Measurements from ENCODE around the gene BIRC6. TPM values are rescaled to one million over a fixed set of nuclear protein-coding genes. Genes with fewer than 3 reads are reported as not detected.
A peak's percentile ranks its signal among the peaks of the same experiment; 100 is the strongest.

The BIRC6 gene
- total RNA-seq, 1 experiment from 2014 or later, result 96.7 TPM

DNA sequence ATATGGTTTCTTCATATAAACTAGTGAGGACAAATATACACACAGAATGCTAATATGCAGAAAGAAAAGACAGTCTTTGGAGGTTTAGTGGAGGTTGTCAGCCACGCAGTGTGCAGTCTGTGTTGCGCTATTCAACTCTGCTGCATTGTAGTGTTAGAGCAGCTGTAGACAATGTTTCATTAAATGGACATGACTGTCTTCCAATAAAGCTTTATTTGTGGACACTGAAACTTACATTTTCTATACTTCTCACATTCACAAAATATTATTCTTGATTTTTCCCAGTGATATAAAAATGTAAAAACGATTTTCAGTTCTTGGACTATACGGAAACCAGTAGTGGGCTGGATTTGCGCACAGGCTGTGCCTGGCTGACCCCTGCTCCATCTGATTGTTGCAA lies 284.4 kb downstream of the BIRC6 start:
- H3K36me3 ChIP-seq (ENCODE audit: control insufficient read depth, insufficient read depth, low read length), result no peaks in the 10 kb centered on the region; the same call in 1 of the 2 replicates
- TSS peak; percentile 38 for BruUV-seq (replicated peaks)
- Mint-ChIP-seq H3K27ac (ENCODE audit: unreplicated experiment) (no peak overlapping the region), H3K27me3 (ENCODE audit: insufficient read depth, unreplicated experiment) (no peaks in the 10 kb centered on the region), H3K4me1 (ENCODE audit: low read depth, unreplicated experiment) (no peaks in the 10 kb centered on the region), H3K4me3 (ENCODE audit: unreplicated experiment) (no peak overlapping the region), H3K9me3 (ENCODE audit: unreplicated experiment) (no peaks in the 10 kb centered on the region), H3K36me3 (ENCODE audit: insufficient read depth, unreplicated experiment) (peaks cover 26% of the 10 kb centered on the region)
- no peak for DNase-seq
- ChIA-PET CTCF (no interaction called here), POLR2A (no interaction called here)
- H3K9me3 ChIP-seq, result no peaks in the 10 kb centered on the region
- H3K27me3 ChIP-seq (replicated peaks; ENCODE audit: control insufficient read depth, insufficient read depth, low read length), result no peaks in the 10 kb centered on the region
- H3K4me1 ChIP-seq, result no peaks in the 10 kb centered on the region
- intact Hi-C loops (cut with micrococcal nuclease; ENCODE audit: unreplicated experiment), result no loop called here
- TF ChIP-seq, protein P1, sequence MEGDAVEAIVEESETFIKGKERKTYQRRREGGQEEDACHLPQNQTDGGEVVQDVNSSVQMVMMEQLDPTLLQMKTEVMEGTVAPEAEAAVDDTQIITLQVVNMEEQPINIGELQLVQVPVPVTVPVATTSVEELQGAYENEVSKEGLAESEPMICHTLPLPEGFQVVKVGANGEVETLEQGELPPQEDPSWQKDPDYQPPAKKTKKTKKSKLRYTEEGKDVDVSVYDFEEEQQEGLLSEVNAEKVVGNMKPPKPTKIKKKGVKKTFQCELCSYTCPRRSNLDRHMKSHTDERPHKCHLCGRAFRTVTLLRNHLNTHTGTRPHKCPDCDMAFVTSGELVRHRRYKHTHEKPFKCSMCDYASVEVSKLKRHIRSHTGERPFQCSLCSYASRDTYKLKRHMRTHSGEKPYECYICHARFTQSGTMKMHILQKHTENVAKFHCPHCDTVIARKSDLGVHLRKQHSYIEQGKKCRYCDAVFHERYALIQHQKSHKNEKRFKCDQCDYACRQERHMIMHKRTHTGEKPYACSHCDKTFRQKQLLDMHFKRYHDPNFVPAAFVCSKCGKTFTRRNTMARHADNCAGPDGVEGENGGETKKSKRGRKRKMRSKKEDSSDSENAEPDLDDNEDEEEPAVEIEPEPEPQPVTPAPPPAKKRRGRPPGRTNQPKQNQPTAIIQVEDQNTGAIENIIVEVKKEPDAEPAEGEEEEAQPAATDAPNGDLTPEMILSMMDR (IDR thresholded peaks at IDR 0.05; ENCODE audit: insufficient read depth in 1 of 2, low read depth in 1 of 2, low read length in 1 of 2, severe bottlenecking in 1 of 2, unreplicated experiment in 1 of 2), result no peak
- H3K4me3 ChIP-seq (ENCODE audit: low read depth, low read length), result no peak overlapping the region

DNA sequence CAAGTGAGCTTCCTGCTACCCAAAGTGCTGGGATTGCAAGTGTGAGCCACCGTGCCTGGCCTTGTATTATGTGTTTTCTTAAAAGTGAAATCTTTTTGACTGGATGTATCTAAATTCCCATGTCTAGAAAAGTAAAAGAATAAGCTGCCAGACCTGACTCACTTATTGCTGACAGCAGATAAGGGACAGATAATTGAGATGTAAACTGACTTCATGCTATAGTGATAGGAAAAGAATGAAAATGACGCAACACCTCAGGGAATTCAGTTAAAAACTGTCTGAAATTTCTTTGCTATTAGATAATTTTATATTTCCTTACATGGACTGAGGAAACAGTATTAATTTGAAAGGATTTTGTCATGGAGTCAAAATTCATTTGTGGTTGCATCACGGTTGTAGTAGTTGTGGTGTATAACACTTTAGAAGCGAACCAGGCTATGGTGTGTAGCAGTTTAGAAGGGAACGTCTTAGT lies 290.4 kb downstream of the BIRC6 start:
- H3K4me1 Mint-ChIP-seq (ENCODE audit: low read depth, unreplicated experiment), result no peaks in the 10 kb centered on the region
- H3K36me3 ChIP-seq (ENCODE audit: control insufficient read depth, insufficient read depth, low read length), result no peaks in the 10 kb centered on the region
- no peak for DNase-seq
- POLR2A ChIA-PET, result no interaction called here
- TF ChIP-seq, protein P1 (IDR thresholded peaks at IDR 0.05; ENCODE audit: insufficient read depth in 1 of 2, low read depth in 1 of 2, low read length in 1 of 2, severe bottlenecking in 1 of 2, unreplicated experiment in 1 of 2), result no peak
- H3K27me3 Mint-ChIP-seq (ENCODE audit: insufficient read depth, unreplicated experiment), result no peaks in the 10 kb centered on the region
- peaks cover 55% of the 10 kb centered on the region for H3K36me3 Mint-ChIP-seq (ENCODE audit: insufficient read depth, unreplicated experiment)
- intact Hi-C loops (cut with micrococcal nuclease; ENCODE audit: unreplicated experiment), result no loop called here
- peaks cover 6% of the 10 kb centered on the region for H3K4me1 ChIP-seq
- H3K4me3 ChIP-seq (ENCODE audit: low read depth, low read length), result no peak overlapping the region
- BruUV-seq (replicated peaks), result no TSS peak
- peak overlapping the region; percentile 29 for H3K27ac Mint-ChIP-seq (ENCODE audit: unreplicated experiment)
- no peaks in the 10 kb centered on the region for H3K27me3 ChIP-seq (replicated peaks; ENCODE audit: control insufficient read depth, insufficient read depth, low read length)
- H3K4me3 Mint-ChIP-seq (ENCODE audit: unreplicated experiment), result no peak overlapping the region
- no peaks in the 10 kb centered on the region for H3K9me3 ChIP-seq
- no peaks in the 10 kb centered on the region for H3K9me3 Mint-ChIP-seq (ENCODE audit: unreplicated experiment)
- CTCF ChIA-PET, result no interaction called here

DNA sequence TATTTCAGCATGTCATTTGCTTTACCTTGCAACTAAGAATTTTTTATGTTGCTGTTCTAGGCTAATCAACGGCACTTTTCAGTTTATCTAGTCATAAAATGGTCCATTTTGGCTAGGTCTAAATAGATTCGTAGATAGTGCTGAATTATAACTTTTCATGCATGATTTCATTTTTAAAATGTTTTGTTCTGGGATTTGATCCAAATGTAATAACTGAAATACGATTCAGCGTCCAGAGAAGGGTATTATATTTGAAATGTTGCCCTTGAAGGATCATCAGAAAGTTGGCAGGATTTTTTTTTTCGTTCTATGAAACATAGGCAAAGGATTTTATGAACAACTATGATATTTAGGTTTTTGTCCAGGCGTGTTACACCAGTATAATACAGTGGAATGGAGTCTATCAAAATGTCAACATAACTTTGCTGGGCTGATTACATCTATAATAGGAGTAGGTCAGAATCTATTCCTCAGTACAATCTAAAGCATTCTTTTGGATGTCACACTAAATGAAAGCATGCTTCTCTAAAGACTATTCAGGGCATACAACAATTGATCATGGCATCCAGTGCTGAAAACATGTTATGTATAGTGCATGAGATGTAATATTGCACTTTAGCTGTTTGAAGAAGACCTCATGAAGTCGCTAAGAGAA lies 295.9 kb downstream of the BIRC6 start:
- DNase-seq, result no peak
- Mint-ChIP-seq H3K27me3 (ENCODE audit: insufficient read depth, unreplicated experiment) (no peaks in the 10 kb centered on the region), H3K4me3 (ENCODE audit: unreplicated experiment) (no peak overlapping the region), H3K36me3 (ENCODE audit: insufficient read depth, unreplicated experiment) (peaks cover 27% of the 10 kb centered on the region), H3K4me1 (ENCODE audit: low read depth, unreplicated experiment) (no peaks in the 10 kb centered on the region), H3K27ac (ENCODE audit: unreplicated experiment) (no peak overlapping the region), H3K9me3 (ENCODE audit: unreplicated experiment) (no peaks in the 10 kb centered on the region)
- Histone ChIP-seq H3K36me3 (ENCODE audit: control insufficient read depth, insufficient read depth, low read length) (no peaks in the 10 kb centered on the region), H3K4me3 (ENCODE audit: low read depth, low read length) (no peak overlapping the region), H3K9me3 (no peaks in the 10 kb centered on the region), H3K27me3 (replicated peaks; ENCODE audit: control insufficient read depth, insufficient read depth, low read length) (no peaks in the 10 kb centered on the region), H3K4me1 (no peaks in the 10 kb centered on the region)
- POLR2A ChIA-PET, result no interaction called here
- intact Hi-C loops (cut with micrococcal nuclease; ENCODE audit: unreplicated experiment), result no loop called here
- CTCF ChIA-PET, result no interaction called here
- BruUV-seq (replicated peaks), result no TSS peak
- TF ChIP-seq, protein P1 (IDR thresholded peaks at IDR 0.05; ENCODE audit: insufficient read depth in 1 of 2, low read depth in 1 of 2, low read length in 1 of 2, severe bottlenecking in 1 of 2, unreplicated experiment in 1 of 2), result no peak

All from Caco-2 (cell line).